ENCODE results near the gene TCIRG1. TPM values are rescaled to one million over a fixed set of nuclear protein-coding genes. Genes with fewer than 3 reads are reported as not detected.

Gene TCIRG1
- total RNA-seq, 1 experiment from 2014 or later, result 44.7 TPM

DNA sequence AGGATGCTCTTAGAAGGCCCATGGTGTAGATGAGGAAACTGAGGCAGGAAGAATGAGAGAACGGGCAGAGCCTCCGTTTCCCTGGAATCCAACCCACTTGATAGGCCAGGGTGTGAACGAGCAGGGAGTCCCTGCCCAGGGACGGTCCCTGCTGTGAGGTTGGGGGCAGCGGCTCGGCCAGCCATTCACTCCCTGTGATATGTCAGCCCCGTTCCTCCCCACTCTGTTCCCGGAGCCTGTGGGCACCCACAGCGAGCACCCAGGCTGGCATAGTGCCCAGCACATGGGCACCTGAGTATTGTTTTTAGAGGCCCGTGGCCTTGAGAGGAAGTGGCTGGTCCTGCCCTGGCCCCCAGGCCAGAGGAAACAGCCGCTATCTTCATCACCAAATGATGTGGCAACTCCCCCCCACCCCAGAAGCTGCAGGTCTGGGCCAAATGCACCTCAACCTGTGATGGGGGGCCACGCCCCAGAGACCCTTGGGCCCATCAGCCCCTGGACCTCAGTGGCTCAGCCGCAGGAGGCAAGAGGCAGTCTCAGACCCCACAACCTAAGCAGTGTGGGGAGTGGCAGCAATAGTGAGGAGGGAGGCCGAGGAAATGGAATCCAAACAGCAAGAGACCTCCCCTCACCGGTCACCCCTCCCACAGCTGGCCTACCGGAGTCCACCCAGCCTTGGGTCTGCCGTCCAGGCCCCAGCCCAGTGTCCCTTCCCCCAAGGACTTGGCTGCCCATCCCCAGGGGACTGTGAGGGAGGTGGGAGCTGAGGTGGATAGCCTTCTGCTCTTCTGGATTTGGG, 26.6 kb upstream of the TCIRG1 start:
- H3K27me3 ChIP-seq (ENCODE audit: control insufficient read depth, insufficient read depth, low read length), result no peaks in the 10 kb centered on the region
- H3K36me3 ChIP-seq (replicated peaks; ENCODE audit: control insufficient read depth, insufficient read depth, low read length), result no peaks in the 10 kb centered on the region
- DNase-seq, result no peak
- no peak overlapping the region for H3K4me3 ChIP-seq (ENCODE audit: insufficient read depth, low read depth, low read length)

DNA sequence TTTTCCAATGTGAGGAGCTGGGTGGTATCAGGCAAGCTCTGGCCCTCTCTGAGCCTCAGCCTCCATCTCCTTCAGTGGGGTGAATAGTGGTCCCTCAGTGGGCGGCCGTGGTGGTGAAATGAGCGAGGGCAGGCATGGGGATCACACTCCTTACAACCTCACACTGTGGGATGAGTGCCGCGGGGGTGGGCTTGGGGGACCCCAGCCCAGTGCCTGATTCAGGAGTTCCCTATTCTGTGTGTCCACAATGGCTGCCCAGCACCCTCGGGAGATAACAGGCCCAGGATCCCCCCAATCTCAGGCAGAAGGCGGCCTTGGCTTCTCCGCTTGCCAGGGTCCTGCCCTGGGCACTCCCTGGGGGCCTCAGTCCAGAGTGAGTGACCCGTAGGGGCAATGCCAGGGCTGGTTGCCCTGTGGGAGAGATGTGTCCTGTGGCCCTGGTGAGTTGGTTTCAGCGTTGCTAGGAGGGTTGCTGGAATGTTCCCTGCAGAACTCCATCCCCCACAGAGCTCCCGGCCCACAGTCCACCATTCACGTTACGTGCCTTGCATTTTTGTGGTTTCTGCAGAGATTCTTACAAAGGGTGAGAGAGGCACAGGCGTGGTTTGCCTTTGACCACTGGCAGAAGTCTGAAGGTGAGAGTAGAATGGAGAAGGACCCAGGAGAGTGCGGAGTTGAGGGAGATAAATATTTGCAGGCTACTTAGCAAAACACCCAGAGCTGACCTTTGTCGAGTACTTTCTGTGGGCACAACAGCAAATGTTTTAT, 25.8 kb upstream of the TCIRG1 start:
- no peaks in the 10 kb centered on the region for H3K36me3 ChIP-seq (replicated peaks; ENCODE audit: control insufficient read depth, insufficient read depth, low read length)
- H3K4me3 ChIP-seq (ENCODE audit: insufficient read depth, low read depth, low read length), result no peak overlapping the region
- H3K27me3 ChIP-seq (ENCODE audit: control insufficient read depth, insufficient read depth, low read length), result no peaks in the 10 kb centered on the region
- no peak for DNase-seq

- no peaks in the 10 kb centered on the region for H3K27me3 ChIP-seq (ENCODE audit: control insufficient read depth, insufficient read depth, low read length)
- no peak overlapping the region for H3K4me3 ChIP-seq (ENCODE audit: insufficient read depth, low read depth, low read length)
- no peaks in the 10 kb centered on the region for H3K36me3 ChIP-seq (replicated peaks; ENCODE audit: control insufficient read depth, insufficient read depth, low read length)
- no peak for DNase-seq
These were observed 25.1 kb upstream of the TCIRG1 start for GRCh38 chr11:68013611-68014156.

GRCh38 chr11:68014157-68014946, 24.5 kb upstream of the TCIRG1 start:
- H3K27me3 ChIP-seq (ENCODE audit: control insufficient read depth, insufficient read depth, low read length), result no peaks in the 10 kb centered on the region
- DNase-seq, result no peak
- H3K4me3 ChIP-seq (ENCODE audit: insufficient read depth, low read depth, low read length), result no peak overlapping the region
- H3K36me3 ChIP-seq (replicated peaks; ENCODE audit: control insufficient read depth, insufficient read depth, low read length), result no peaks in the 10 kb centered on the region

- Histone ChIP-seq H3K27me3 (ENCODE audit: control insufficient read depth, insufficient read depth, low read length) (no peaks in the 10 kb centered on the region), H3K36me3 (replicated peaks; ENCODE audit: control insufficient read depth, insufficient read depth, low read length) (no peaks in the 10 kb centered on the region), H3K4me3 (ENCODE audit: insufficient read depth, low read depth, low read length) (no peak overlapping the region)
- DNase-seq, result no peak
These were observed 23.8 kb upstream of the TCIRG1 start for GRCh38 chr11:68014947-68015447.

DNA sequence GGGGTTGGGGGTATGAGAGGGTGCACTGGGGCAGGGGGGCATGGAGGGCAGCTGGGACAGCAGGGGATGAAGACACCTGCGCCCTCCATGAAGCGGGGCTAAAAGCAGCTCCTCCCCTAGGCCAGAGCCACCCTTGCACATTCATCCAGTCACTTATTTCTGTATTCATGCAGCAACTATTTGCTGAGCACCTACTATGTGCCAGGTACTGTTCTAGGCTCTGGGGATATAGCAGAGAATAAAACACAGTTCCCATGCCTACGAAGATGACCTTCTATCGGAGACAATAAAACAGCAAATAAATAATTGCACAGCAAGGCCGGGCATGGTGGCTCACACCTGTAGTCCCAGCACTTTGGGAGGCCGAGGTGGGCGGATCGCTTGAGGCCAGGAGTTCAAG, 23.4 kb upstream of the TCIRG1 start:
- Histone ChIP-seq H3K4me3 (ENCODE audit: insufficient read depth, low read depth, low read length) (no peak overlapping the region), H3K27me3 (ENCODE audit: control insufficient read depth, insufficient read depth, low read length) (no peaks in the 10 kb centered on the region), H3K36me3 (replicated peaks; ENCODE audit: control insufficient read depth, insufficient read depth, low read length) (no peaks in the 10 kb centered on the region)
- DNase-seq, result no peak

GRCh38 chr11:68016161-68016903, 22.5 kb upstream of the TCIRG1 start:
- Histone ChIP-seq H3K36me3 (replicated peaks; ENCODE audit: control insufficient read depth, insufficient read depth, low read length) (no peaks in the 10 kb centered on the region), H3K27me3 (ENCODE audit: control insufficient read depth, insufficient read depth, low read length) (no peaks in the 10 kb centered on the region), H3K4me3 (ENCODE audit: insufficient read depth, low read depth, low read length) (no peak overlapping the region)
- no peak for DNase-seq

DNA sequence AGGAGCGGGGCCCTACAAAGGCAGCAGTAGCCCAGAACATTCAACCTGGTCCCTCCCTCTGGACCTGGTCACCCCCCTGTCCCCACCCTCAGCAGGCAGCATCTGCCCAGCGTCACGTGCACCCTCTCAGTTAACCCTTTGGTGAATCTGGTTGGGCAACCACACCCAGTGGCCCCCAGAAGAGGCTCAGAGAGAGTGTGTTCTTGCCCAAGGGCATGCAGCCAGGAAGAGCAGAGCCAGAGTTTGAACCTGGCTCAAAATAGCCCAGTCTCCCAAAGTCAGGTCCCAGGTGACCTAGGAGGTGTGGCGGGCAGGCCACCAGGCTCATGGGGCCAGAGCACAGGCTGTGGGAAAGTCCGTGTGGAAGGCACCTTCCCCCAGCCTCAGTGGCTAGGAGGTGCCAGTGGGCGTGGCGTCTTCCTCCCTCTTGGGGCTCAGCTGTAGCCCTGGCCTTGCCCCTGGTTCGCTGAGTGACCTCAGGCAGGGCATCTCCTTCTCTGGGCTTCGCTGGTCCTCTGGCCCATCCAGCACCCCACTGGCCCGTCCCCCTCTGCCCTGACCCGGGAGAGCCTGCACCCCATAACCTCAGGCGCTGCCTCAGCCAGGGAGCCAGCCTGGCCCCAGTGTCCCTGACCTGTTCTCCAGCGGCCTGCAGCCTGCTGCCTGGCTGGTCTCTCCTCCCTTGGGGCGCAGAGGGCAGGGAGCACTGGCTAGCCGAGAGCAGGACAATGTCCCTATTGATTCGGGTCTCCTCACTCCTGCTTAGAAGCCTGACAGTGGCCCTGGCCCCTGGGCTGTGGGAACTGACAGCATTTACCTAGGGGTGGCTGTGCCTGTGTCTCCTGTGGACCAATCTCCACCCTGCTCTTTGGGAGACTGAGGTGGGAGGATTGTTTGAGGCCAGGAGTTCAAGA, 21.7 kb upstream of the TCIRG1 start:
- no peaks in the 10 kb centered on the region for H3K27me3 ChIP-seq (ENCODE audit: control insufficient read depth, insufficient read depth, low read length)
- no peak for DNase-seq
- H3K4me3 ChIP-seq (ENCODE audit: insufficient read depth, low read depth, low read length), result no peak overlapping the region
- H3K36me3 ChIP-seq (replicated peaks; ENCODE audit: control insufficient read depth, insufficient read depth, low read length), result no peaks in the 10 kb centered on the region

GRCh38 chr11:68017980-68018729, 20.7 kb upstream of the TCIRG1 start:
- no peak overlapping the region for H3K4me3 ChIP-seq (ENCODE audit: insufficient read depth, low read depth, low read length)
- H3K36me3 ChIP-seq (replicated peaks; ENCODE audit: control insufficient read depth, insufficient read depth, low read length), result no peaks in the 10 kb centered on the region
- no peak for DNase-seq
- H3K27me3 ChIP-seq (ENCODE audit: control insufficient read depth, insufficient read depth, low read length), result no peaks in the 10 kb centered on the region

GRCh38 chr11:68018730-68019190, 20.1 kb upstream of the TCIRG1 start:
- no peak for DNase-seq
- no peaks in the 10 kb centered on the region for H3K36me3 ChIP-seq (replicated peaks; ENCODE audit: control insufficient read depth, insufficient read depth, low read length)
- no peak overlapping the region for H3K4me3 ChIP-seq (ENCODE audit: insufficient read depth, low read depth, low read length)
- H3K27me3 ChIP-seq (ENCODE audit: control insufficient read depth, insufficient read depth, low read length), result no peaks in the 10 kb centered on the region

GRCh38 chr11:68019486-68019885, 19.3 kb upstream of the TCIRG1 start:
- Histone ChIP-seq H3K4me3 (ENCODE audit: insufficient read depth, low read depth, low read length) (no peak overlapping the region), H3K27me3 (ENCODE audit: control insufficient read depth, insufficient read depth, low read length) (no peaks in the 10 kb centered on the region)
- no peak for DNase-seq

DNA sequence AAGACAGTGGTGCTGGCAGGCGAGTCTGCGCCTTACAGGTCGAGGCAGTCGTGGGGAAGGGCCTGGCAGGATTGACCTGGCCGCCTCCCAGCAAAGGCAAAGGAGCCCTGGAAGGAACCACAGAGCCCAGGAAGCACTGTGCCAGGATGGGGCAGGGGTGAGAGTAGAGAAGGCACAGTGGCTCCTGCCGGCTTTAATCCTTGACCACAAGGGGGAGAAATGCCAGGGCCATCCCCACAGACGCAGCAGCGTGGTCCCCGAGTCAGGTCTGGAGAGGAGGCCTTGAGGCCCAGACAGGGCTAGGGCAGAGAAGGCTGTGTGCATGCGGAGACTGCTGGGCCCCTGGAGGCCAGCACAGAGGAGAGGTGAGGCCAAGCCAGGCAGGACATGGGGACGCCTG, 18.2 kb upstream of the TCIRG1 start:
- peak; percentile 93 for DNase-seq
- Histone ChIP-seq H3K4me3 (ENCODE audit: insufficient read depth, low read depth, low read length) (no peak overlapping the region), H3K27me3 (ENCODE audit: control insufficient read depth, insufficient read depth, low read length) (no peaks in the 10 kb centered on the region)

More at GRCh38 chr11:68019486-68019885, 19.3 kb upstream of the TCIRG1 start:
- H3K36me3 ChIP-seq (replicated peaks; ENCODE audit: control insufficient read depth, insufficient read depth, low read length), result no peaks in the 10 kb centered on the region

More for the DNA sequence above, 18.2 kb upstream of the TCIRG1 start:
- H3K36me3 ChIP-seq (replicated peaks; ENCODE audit: control insufficient read depth, insufficient read depth, low read length), result peaks cover 2% of the 10 kb centered on the region
